GM15510 (cell line): ENCODE data around the gene MPV17L.

Experiments used
- POLR2A ChIP-seq: IDR thresholded peaks from 3 replicates; pipeline ENCODE4 v1.6.1; 2011; ENCODE audit warnings: borderline replicate concordance; ENCODE audit not compliant: insufficient read length; ENCODE audit errors: extremely low read depth

Gene MPV17L

DNA sequence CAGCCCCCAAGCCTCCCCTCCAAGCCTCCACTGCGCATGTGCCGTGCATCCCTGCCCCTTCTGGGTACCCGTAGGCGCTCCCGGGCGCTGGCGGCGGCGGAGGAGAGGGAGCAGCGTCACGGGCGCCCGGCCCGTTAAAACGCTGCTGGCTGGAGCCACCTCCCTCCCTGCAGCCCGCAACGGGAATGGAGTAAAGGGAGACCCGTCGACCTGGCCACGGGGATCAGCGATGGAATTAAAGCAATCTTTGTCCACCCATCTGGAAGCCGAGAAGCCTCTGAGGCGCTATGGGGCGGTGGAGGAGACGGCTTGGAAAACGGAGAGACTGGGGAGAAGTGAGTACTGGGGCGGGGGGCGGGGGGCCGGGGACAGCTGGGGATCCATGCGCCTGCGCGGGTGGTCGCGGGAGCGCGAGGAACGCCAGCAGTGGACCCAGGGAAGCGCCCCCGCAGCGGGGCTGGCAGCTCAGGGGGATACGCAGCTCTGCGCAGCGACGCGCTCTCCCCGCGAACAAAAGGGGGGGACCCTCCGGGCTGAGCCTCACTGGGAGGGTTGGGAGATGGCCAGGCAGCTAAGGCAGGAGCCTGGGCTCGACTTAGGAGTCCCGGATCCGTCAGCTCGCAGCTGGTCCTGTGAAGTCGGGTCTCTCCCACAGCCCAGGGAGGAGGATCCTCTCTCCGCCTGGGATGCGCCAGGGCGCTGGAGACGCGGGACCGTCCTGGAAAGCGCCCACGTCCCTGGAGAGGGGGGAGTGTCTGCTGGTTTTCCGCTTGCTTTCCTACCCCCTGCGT is 39.1 kb downstream of the MPV17L start, which contains the start of gene BMERB1:
Gene BMERB1 (plus strand): TSS at position 164 of the 791 bp plus-strand sequence. CDS start 66 bp downstream, at position 230.
- TF ChIP-seq POLR2A = no peak

DNA sequence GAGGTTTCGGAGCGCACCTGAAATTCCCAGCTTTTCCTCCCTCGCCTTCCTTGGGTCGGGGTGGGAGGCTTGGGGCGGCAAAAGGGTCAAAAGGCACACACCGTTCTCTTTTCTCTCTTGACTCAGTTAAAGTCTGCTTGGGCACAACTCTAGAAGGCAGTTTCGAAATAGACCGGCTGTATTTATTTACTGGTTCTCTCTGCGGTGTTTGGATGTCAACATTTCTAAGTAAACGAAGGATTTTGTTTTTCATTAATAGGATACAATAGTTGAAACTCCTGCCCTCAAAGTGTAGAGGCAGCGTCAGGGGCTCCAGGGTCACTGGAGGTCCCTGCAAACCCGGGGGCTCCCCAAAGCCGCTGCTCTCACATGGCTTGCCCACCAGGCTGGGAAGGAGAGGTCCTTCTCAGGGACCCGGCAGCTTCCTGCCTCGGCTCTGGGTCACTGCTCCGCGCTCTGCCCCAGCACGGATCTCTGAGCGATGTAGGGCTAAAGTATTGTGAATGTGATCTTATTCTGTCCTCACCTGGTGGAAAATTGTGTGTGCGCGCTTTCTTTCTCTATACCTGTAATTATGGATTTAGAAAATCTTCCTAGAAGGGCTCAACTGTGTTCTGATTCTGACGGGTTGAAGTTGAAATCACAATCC is 39.8 kb downstream of the MPV17L start:
- TF ChIP-seq POLR2A = no peak

DNA sequence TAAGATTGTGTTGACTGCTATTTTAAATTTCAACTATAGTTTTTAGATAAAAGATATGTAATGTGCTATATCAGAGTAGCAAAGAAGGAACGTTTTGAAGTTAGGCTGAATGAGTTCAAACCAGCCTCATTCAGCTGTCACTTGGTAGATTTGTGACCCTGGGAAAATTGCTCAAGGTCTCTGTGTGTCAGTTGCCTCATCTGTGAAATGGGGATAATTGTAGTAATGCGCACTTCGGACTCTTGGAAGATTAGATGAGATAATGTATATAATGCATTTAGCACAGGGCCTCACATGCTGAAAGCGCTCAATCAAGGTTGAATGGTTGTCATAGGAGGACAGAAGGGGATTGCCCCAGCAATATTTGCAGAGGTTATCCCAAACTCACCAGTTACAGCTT is 43.5 kb downstream of the MPV17L start:
- no peak for TF ChIP-seq POLR2A

DNA sequence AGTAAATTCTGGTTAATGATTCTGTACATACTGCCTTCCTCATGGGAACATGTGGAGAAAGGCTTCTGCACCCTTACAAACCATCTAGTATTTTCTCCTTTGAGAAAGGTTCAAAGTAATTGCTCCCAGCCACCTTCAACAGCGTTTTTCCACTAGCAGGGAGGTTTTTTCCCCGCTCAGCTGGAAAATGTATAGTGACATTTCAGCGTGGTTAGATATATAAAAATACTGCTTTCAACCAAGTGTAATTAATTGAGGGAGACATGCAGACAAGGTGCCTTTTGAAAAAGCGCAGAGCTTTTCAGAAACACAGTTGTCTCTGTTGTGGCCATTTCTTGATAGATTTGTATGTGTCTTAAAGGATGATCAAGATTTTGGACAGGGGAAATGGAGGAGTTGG is 44.0 kb downstream of the MPV17L start:
- no peak for TF ChIP-seq POLR2A

DNA sequence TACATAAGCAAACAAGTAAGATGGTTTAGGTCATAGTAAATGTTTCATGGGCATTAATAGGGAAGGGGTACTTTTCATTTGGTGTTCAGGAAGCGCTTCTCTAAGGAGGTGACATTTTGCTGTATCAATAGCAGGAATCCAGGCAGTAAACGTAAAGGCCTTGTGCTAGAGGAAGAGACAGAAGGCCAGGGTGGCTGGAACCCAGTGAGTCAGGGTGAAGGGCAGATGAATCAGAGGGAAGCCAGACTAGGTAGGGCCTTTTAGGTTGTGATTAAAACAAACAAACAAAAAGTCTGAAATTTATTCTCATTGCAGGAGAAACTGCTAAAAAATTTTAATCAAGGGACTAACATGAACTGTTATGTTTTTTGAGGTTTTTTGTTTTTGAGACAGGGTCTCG is 45.3 kb downstream of the MPV17L start:
- no peak for TF ChIP-seq POLR2A

DNA sequence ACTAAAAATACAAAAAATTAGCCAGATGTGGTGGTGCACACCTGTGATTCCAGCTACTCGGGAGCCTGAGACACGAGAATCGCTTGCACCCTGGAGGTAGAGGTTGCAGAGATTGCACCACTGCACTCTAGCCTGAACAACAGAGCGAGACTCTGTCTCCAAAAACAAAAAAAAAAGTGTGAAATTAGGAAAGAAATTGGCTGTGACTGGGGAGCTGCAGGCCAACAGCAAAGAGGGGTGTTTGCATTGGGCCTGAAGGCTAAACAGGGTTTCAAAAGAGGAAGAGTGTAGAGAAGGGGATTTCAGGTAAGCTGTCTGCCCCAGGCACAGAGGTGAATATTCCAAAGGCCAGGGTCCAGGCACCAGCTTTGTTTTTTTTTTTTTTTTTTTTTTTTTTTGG is 48.2 kb downstream of the MPV17L start:
- no peak for TF ChIP-seq POLR2A

DNA sequence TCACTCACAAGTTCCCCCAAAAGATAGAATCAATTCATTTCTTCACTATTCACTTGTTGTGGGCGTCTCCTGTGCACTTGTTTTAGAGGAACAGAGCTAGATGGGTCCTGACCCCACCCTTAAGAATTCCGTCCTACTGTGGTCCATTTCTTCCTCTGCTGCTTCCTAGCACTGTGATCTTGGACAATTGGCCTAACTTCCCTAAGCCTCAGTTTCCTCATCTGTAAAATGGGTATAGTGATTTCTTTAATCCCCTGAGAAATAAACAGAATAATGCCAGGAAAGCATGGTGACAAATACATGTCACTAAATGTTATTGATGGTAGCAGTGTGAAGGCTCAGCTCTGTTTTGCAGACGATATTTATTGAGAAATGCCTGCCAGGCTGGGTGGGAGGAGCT is 48.7 kb downstream of the MPV17L start:
- TF ChIP-seq POLR2A = no peak

DNA sequence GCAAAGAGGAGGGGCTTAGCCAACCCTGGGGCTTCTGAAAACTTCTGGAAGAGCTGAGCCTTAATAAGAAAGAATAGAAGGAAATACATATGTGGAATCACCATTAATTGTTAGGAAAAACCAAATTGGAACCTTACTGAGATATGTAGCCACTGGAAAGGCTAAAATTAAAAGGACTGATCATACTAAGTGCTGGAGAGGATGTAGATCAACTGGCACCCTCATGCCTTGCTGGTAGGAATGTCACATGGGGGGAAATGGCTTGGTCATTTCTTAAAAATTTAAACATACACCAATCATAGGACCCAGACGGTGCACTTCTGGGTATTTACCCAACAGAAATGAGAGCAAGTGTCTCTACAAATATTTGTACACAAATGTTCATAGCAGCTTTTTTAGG is 49.9 kb downstream of the MPV17L start:
- TF ChIP-seq POLR2A = no peak

DNA sequence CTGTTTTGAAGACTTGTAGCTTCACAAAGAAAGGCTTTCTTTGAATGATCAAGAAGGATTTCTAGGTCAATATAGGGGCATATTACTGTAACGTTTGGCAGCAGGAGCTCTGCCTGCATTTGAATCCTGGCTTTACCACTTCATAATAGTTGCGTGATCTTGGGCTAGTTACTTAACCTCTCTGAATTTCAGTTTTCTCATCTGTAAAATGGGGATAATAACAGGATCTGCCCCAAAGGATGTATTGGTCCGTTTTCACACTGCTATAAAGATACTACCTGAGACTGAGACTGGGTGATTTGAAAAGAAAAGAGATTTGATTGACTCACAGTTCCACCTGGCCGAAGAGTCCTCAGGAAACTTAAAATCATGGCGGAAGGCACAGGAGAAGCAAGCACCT is 51.3 kb downstream of the MPV17L start:
- no peak for TF ChIP-seq POLR2A

DNA sequence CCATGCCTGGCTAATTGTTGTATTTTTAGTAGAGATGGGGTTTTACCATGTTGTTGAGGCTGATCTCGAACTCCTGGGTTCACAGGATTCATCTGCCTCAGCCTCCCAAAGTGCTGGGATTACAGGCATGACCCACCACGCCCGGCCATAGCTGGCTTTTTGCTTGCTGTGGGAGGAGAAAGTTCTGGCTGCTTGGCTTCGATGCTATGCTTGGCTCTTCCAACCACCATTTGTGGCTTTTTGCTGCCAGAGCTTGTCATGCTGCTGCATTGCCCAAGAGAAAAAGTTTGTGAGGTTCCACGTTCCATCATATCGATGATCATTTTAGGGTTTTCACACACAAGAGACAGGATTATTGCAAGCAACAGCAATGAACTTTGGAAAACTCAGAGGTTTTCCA is 55.1 kb downstream of the MPV17L start:
- TF ChIP-seq POLR2A = no peak

DNA sequence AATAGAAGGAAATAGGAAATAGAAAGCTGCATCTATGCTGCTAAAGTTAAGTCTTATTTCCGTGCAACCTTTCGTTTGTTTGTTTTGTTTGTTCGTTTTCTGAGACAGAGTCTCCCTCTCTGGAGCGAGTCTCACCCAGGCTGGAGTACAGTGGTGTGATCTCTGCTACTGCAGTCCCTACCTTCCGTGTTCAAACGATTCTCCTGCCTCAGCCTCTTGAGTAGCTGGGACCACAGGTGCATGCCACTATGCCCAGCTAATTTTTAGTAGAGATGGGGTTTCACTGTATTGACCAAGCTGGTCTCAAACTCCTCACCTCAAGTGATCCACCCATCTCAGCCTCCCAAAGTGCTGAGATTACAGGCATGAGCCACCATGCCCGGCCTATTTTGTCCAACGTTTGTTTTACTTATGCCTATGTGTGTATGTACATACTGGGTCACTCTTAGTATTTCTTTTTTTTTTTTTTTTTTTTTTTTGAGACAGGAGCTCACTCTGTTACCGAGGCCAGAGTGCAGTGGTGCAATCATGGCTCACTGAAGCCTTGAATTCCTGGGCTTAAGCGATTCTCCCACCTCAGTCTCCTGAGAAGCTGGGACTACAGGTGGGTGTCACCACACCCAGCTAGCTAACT is 55.7 kb downstream of the MPV17L start:
- TF ChIP-seq POLR2A = no peak

DNA sequence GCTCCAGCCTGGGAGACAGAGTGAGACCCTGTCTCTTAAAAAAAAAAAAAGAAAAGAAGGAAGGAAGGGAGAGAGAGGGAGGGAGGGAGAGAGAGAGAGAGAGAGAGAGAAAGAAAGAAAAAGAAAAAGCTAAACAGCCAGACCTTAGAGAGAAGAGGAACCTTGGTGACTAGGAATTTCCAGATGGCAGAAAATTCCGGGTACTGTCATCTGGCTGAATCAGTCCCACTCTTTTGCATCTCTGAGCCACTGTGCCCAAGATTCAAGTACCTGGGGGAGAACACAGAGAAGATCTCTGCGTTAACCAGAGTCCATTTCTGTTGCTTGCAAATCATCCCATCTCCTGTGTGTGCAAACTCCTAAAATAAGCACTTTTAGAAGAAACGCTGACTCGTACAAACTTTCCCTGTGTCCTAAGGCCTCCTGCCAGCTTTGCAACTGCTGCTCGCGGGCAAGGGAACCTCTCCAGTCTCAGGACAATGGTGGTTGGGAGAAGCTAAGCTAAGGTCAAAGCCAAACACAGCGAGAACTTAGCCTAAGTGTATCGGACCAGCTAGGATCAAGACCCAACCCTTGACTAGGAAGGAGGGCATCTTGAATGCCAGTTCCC is 56.8 kb downstream of the MPV17L start:
- TF ChIP-seq POLR2A = no peak

DNA sequence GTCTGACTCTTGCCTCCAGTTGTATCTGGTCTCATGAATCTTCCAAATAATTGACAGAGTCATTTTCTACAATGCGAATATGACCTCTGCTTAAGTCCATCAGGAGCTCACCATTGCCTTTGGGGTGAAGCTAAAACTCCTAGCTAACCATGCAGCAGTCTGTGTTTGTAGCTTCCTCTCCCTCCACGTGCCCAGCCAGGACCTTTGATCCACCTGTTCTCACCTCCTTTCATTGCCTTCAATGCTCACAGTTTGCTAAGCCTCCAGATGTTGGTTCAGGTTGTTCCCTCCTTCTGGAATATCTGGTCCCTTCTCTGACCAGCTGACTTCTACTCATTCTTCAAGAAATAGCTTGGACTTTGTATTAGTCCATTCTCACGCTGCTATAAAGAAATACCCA is 61.8 kb downstream of the MPV17L start:
- TF ChIP-seq POLR2A = no peak

DNA sequence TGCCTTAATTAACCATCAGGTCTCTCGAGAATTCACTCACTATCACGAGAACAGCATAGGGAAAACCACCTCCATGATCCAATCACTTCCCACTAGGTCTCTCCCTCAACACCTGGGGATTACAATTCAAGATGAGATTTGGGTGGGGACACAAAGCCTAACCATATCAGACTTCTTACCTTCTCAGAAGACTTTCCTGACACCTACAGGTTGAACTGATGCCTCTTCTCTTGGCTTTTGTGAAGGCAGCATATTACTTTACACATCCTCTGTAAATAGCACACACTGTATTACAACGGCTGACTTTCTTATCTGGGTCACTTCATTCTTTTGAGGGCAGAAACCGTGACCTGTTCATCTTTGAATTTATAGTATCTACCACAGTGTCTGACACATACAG is 62.4 kb downstream of the MPV17L start:
- no peak for TF ChIP-seq POLR2A

DNA sequence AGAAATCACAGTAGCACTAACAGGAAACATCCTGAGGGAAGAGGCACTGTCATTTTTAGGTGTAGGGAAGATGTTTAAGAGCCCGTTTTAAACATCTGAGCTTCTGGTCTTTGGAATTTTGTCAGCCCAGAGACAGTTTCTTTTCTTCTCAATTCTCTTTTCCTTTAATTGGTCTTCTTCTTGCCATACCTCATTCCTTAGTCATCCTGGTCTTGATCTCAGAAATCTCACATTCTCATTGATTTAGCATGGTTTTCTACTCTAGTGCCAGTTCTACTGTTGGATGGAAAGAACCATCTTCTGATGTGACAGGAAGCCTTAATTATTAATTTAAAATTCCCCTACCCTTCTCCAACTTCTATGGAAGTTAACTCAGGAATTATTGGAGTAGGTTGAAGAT is 64.2 kb downstream of the MPV17L start:
- TF ChIP-seq POLR2A = no peak
